Right hindlimb (tissue), 1 donor: ENCODE results near the gene ALOX12B.
A peak's percentile ranks its signal among the peaks of the same experiment; 100 is the strongest.
"Not testable (repeated sequence)": the region's sequence is repeated elsewhere in the genome, so short reads cannot be mapped to it uniquely, and the experiment has no call there.

ENCODE experiments used
- DNase-seq: peaks from one replicate; pipeline ENCODE4 v3.0.0-alpha.2; 2018

The ALOX12B gene

DNA sequence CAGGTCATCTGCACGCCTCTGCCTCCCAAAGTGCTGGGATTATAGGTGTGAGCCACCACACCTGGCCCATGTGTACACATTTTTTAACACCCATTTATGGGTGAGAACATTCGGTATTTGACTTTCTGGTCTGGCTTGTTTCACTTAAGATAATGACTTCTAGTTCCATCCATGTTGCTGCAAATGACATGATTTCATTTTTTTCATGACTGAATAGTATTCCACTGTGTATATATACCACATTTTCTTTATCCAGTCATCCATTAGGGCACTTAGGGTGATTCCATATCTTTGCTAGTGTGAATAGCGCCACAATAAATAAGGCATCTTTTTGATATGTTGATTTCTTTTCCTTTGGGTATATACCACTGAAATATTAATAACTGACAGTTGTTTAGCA lies 5.6 kb downstream of the ALOX12B start:
- DNase-seq = no peak

DNA sequence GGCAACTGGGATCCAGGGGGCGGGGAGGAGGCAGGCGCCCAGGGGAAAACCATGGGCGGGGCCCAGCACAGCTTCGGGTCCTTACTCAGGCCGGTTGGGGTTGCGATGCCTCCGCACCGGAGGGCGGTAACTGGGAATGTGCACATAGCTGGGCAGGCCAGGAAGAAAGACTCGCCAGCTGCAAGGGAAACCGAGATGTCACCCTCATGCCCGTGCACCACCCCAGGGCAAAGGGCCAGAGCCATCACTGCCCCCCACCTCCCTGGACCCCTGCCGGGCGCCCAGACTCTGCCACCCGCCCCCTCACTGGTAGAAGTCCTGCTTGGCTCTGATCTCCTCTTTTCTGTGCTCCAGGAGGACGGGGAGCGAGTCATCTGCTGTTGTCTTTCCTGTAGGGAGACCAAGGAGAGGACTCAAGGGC lies 6.7 kb downstream of the ALOX12B start:
- DNase-seq = no peak

GRCh38 chr17:8080208-8080798 lies 7.2 kb downstream of the ALOX12B start:
- DNase-seq = no peak

DNA sequence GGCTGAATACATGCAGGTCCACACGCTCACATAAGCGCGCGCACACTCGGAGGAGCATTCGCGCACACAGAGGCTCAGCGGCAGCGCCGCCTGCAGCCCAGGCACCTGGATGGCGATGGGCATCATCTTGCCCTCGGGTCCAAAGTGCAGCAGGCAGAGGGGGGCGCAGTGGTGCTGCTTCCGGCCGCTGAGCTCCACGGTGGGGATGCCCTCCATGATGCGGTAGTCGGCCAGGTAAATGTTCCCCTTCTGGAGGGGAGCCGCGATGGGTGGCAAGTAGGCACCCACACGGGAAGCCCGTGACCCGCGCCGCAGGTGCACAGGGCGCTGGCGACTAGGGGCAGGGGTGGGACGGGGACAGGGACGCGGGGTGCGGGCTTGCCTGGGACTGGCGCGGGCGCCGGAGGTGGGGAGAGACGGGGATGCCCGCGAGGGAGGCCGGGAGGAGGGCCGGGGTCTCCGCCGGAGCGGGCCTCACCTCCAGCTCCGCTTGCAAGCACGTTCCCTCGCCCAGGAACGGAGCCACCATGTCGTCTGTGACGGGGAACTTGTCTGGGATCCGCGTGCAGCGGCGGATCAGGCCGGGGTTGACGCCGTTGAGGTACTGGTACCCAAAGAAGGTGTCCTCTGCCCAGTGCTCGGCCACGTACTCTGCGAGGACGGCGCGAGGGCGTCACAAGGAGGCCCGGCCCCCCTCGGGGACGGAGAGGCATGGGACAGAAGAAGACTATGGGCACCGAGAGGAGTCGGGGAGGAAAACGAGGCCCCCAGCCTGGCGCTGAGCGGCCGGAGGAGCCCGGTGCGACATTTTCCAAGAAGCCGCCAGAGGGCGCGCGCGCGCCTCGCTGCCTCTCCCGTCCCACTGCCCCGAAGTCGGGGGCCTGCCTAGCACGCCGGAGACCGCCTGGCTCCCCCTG lies 8.0 kb downstream of the ALOX12B start:
- peak; percentile 78 for DNase-seq

DNA sequence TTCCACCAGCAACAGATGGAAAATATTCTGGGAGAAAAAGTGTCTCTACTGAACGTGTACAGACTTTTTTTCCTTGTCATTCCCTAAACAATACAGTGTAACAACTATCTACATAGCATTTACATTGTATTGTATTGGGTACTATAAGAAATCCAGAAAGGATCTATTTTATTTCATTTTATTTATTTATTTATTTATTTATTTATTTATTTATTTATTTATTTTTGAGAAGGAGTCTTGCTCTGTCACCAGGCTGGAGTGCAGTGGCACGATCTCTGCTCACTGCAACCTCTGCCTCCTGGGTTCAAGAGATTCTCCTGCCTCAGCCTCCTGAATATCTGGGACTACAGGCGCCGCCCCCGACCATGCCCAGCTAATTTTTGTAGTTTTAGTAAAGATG lies 9.6 kb downstream of the ALOX12B start:
- DNase-seq = not testable (repeated sequence)

GRCh38 chr17:8076502-8077266 lies 10.8 kb downstream of the ALOX12B start:
- no peak for DNase-seq

- DNase-seq = no peak
These were observed 11.8 kb downstream of the ALOX12B start for GRCh38 chr17:8075574-8076342.

GRCh38 chr17:8075081-8075480 lies 12.4 kb downstream of the ALOX12B start:
- no peak for DNase-seq

DNA sequence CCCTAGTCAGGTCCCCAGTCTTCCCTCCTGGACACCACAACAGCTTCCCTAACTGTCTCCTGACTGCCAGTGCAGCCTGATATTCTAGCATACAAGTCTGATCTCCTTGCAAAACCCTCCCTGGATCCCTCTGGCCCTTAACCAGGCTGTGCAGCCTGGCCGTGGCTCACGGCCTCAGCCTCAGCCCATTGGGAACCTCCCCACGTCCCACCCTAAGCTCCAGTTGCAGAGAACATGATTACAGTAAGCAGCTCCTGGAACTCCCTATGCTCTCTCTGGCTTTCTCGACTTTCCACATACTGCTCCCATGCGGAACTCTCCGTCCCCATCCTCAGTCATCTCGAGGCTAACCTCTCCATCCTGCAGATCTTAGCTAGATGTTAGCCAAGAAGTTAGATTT lies 13.0 kb downstream of the ALOX12B start:
- no peak for DNase-seq

DNA sequence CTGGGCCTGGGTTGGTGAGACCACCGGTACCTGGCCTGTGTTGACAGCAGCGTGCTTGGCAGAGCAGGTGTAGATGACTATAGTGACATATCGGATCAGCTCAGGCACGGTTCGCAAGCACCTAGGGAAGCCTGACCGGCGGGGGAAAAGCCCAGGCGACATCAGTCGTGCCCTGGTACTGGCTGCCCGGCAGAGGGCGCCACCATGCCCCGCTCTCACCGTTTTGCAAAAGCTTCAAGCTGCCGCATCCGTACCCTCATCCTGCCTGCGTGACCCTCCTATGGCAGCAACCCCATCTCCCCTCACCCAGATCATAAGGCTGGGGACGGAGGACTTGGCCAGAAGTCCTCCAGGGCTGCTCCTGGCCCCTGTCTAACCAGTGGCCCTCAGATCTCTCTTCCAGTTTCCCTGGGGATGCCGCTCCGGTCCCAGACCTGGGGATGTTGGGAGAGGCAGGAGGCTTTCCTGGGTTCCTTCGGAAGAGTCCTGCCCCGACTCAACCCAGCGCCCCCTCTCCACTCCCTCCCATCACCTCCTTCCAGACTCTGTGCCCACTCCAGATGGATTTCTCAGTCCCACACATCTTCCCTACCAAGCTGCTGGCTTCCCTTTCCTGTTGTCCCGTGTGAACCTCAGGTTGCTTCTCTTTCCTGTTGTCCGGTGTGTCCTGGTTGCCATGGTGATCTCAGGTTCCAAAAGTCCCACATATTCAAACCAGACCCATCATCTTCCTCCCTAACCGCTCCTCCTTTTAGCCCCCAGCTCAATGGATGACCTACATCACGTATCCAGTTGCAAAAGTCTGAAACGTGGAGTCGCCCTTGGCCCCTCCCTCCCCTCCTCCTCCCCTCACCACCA lies 13.7 kb downstream of the ALOX12B start:
- DNase-seq = peak; percentile 58

DNA sequence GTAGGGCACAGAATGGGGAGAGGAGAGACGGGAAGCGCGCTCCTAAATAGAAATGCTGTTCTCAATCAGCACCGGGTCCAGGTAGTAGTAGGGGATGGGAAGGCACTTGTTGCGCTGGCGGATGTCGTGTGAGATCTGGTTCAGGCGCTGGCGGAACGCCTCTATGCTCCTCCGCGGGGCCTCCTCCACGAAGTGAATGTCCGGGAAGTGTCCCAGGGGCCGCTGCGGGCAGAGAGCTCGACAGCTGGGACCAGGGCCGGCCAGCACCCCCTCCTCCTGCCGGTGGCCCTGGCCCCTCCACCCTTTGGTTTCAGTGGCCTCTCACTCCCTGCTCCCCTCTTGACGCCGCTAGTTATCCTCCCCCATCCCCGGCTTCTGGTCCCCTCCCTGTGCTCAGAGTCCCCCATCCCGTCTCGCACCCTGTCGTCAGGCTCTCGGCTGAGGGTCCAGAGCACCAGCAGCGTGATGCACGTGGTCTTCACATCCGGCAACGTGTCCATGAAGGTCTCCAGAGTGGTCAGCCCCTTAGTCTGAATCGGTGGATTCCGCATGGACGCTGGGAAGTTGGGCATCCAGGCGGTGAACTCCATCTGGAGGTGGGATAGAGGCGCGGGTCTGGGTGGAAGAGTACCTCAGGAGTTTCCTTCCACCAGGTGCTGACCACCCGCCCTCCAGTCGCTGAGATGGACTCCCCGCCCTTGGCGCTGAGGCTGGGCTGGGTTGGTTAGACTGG lies 14.6 kb downstream of the ALOX12B start:
- DNase-seq = no peak

GRCh38 chr17:8072341-8072728 lies 15.2 kb downstream of the ALOX12B start:
- DNase-seq = no peak

- DNase-seq = no peak
These were observed 16.0 kb downstream of the ALOX12B start for GRCh38 chr17:8071496-8071895.

- no peak for DNase-seq
These were observed 18.0 kb downstream of the ALOX12B start for GRCh38 chr17:8069587-8069860.

DNA sequence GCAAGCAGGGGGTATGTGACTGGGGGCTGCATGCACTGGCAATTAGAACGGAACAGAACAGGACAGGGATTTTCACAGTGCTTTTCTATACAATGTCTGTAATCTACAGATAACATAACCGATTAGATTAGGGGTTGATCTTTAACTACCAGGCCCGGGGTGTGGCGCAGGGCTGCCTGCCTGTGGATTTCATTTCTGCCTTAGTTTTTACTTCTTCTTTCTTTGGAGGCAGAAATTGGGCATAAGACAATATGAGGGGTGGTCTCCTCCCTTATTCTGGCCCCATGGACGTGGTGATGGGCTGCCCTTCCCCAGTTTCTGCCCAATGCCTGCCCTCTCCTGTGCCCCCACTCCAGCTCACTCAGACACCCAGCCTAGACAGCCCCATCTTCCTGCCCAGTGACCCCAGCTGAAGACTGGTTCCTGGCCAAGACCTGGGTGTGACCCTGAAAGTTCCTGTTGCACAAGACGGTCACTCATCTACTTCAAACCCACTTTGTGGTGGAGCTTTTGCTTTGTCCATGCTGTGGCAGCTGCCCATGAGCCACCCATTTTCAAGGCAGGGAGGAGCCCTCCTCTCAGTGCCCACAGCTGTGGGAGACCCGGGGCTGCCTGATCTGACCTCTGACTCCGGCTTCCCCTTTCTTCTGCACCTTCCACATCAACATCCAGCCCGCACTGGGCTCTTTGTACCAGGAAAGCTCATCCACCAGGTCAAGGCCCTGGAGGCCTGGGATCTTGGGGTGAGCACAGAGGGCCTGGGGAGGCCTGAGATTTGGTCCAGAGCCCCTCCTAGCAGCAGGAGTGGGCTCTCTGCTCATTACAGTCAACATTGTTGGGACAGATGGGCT lies 18.6 kb downstream of the ALOX12B start:
- DNase-seq = no peak

GRCh38 chr17:8067806-8068205 lies 19.7 kb downstream of the ALOX12B start:
- no peak for DNase-seq

DNA sequence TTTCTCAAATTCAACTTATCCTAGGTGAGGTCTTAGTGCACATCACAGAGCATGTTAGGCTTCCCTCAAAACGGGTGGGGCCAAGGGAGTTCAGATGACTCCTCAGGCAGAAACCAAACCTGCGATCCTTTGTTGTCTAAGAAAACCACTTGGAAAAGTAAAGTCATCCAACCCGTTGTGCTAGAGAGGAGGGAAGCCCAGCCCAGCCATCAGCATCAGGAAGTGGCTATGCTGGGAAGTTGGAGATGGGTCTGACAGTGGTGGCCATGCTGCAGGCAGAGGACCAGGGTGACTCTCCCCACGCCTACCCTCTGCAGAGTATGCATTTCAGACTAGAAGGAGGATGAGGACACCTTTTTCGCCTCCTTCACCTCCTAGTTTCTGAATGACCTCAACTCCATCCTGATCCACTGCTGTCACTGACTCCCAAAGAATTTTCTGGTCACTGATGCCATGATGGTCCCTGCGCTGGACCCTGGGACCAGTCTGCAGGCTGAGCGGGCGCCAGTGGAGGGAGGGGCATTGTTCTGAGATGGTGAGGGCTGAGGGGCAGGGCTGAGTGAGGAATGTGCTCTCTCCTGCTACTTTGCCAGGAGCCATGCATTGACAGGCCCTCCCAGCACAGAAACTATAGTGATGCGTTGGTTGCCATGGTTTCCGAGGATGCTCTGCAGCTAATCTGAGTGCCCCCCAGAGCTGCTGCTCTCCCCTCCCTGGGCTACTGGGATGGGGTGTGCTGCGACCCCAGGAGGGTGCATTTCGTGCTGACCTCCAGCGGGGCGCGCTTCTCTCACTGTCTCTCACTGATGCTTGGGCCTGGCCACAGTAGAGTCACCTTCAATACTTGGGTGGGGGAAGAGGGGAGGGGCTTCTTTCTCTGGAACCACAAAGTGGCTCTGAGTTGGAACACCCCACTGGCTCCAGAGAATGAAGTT lies 20.4 kb downstream of the ALOX12B start:
- DNase-seq = no peak

GRCh38 chr17:8064561-8065019 lies 22.9 kb downstream of the ALOX12B start:
- DNase-seq = no peak
